Measurements from ENCODE around the gene NECTIN3. TPM values are rescaled to one million over a fixed set of nuclear protein-coding genes. Genes with fewer than 3 reads are reported as not detected.
A peak's percentile ranks its signal among the peaks of the same experiment; 100 is the strongest.

The NECTIN3 gene
- total RNA-seq, 2 experiments from 2014 or later: 10.5 to 11.3 TPM

DNA sequence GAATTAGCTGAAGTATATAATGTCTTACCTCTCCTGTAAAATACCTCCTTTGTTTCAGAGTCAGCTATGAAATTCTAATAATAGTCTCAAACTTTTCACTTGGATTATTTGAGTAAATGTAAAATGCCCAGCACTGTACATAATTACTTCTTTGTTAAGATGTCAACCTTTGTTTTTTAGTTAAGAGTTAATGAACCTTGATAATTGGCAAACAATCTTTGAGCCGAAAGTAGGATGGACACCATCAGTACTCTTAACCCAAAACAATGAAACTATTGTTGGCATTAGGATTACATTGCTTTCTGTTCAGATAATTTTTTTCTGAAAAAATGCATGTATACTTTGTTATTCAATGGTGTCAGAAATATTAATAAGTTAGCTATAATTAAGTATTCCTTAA is 3.0 kb upstream of the NECTIN3 start:
- no peaks in the 10 kb centered on the region for H3K9me3 Mint-ChIP-seq
- CTCF ChIA-PET: interaction anchor here (1.0 kb wide), 1 partner anchor 12 kb away, joined by 4 read pairs; no protein-coding TSS in a partner anchor
- H3K27me3 Mint-ChIP-seq: peaks cover 10% of the 10 kb centered on the region
- H3K4me1 Mint-ChIP-seq (ENCODE audit: low read depth): peaks cover 23% of the 10 kb centered on the region
- intact Hi-C loops (cut with micrococcal nuclease): no loop called here
- POLR2A ChIA-PET: no interaction called here
- H3K36me3 Mint-ChIP-seq: no peaks in the 10 kb centered on the region
- H3K4me3 Mint-ChIP-seq: no peak overlapping the region
- H3K27ac Mint-ChIP-seq: no peak overlapping the region
- no peak for DNase-seq

DNA sequence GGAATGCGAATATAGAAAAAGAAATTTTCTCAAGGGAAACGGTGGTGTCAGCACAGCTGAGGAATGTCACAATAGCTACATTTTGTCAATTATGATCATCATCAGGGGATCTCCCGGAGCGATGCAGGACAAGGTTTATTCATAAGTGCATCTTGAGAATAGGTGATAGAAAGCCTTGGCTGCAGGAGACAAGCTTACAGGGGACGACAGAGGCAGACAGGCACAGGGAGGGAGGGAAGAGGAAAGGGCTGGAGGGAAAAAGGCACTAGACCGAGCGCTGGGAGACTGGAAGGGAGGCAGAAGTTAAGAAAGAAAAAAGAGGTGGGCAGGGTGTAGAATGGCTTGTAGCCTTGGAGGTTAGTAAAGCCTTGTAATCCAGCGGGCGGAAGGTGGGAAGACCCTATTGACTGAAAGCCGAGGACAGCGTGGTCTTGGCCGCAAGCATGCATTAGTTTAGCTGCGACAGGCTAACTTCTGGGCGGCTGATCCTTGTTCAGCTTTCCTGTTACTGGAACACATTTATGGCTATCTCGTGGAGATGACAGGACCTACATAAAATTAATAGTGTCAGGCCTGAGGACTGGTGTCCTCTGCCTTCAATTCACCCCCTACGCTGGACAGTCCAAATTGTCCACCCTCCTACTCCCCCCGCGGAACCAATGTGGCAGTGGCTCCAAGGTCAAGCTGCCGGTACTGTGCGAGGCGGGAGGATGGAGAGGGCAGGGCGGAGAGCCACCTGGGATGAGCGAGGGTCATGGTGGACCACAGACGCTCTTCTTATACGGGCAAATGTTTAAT is 1.4 kb upstream of the NECTIN3 start:
- no peaks in the 10 kb centered on the region for H3K36me3 Mint-ChIP-seq
- H3K9me3 Mint-ChIP-seq: no peaks in the 10 kb centered on the region
- intact Hi-C loops (cut with micrococcal nuclease): loop anchor here (2.0 to 10.0 kb wide), 6 partner anchors 185 to 1335 kb away; partner anchors contain the start of gene ABHD10
- DNase-seq: peak; percentile 12
- CTCF ChIA-PET: interaction anchor here (1.0 to 1.1 kb wide), 2 partner anchors 10 to 469 kb away, joined by 3 read pairs; no protein-coding TSS in a partner anchor
- peaks cover 18% of the 10 kb centered on the region for H3K27me3 Mint-ChIP-seq
- H3K27ac Mint-ChIP-seq: peak overlapping the region; percentile 75
- peak overlapping the region; percentile 91 for H3K4me3 Mint-ChIP-seq
- H3K4me1 Mint-ChIP-seq (ENCODE audit: low read depth): peaks cover 38% of the 10 kb centered on the region
- POLR2A ChIA-PET: interaction anchor here (0.6 kb wide), 1 partner anchor 1803 kb away, joined by 3 read pairs; no protein-coding TSS in a partner anchor

DNA sequence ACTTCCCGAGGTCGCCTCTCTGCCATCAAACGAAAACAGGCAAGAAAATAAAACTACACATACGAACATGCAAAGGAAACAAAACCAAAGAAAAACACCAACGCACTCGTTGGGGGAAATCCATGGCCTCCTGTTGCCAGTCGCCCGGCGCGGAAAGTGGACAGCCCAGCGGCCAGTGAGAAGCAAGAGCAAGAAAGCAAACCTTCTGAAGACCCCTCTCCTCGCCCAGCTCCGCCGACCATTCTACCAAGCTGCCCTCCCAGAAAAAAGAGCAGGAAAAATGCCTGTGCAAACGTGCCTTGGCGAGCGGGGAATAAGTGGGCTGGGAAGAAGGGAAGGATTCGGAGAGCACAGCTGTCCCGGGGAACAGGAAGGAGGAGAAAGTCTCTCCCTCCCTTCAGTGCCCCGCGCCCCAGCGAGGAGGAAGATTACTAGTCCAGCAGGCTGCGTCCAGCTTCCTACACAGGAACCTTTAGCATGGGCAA is 802 bp upstream of the NECTIN3 start:
- intact Hi-C loops (cut with micrococcal nuclease): loop anchor here (1.0 to 10.0 kb wide), 8 partner anchors 184 to 1336 kb away; partner anchors contain the start of gene ABHD10
- Mint-ChIP-seq H3K9me3 (no peaks in the 10 kb centered on the region), H3K36me3 (no peaks in the 10 kb centered on the region), H3K4me1 (ENCODE audit: low read depth) (peaks cover 41% of the 10 kb centered on the region), H3K27ac (peak overlapping the region; percentile 75), H3K27me3 (peaks cover 20% of the 10 kb centered on the region), H3K4me3 (peak overlapping the region; percentile 91)
- ChIA-PET CTCF (interaction anchor here (1.0 kb wide), 1 partner anchor 469 kb away, joined by 3 read pairs; no protein-coding TSS in a partner anchor), POLR2A (interaction anchor here (0.6 kb wide), 1 partner anchor 1804 kb away, joined by 3 read pairs; no protein-coding TSS in a partner anchor)
- peak; percentile 49 for DNase-seq

DNA sequence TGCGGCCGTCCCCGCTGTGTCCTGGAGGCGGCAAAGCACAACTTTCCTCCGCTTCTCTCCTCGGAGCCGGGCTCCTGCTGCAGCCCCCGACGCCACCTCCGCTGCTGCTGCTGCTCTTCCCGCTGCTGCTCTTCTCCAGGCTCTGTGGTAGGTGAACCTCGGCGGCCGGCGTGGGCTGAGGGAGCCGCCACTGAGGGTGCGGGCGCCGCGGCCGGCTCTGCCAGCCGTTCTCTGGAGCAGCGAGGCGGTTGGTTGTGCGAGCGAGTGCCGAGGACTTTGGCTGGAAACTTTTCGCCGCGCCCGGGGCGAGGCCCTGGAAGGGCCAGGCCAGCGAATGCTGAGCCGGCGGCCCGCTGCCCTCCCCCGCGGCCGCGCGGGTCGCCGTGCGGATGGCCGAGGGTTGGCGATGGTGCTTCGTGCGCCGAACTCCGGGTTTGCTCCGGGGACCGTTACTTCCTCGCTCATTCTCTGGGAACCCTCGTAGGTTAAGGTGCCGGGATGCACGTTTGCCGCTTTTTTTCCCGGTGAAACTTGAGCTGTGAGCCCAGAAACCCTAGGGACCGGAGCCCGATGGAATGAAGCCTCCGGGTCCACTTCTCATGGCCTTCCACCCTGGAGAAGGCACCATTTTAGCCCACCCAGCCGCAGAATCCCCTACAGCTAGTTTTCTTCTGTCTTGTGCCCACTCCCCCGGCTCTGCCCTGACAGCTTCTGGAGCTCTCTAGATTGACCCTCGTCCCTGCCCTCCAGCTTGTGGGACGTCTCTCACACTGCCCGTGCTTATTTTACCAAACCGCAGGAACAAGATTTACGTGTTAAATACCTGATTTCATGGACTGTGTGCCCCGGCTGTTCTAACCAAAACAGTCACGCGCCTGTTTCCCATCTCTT is 660 bp downstream of the NECTIN3 start:
- Mint-ChIP-seq H3K4me3 (peak overlapping the region; percentile 91), H3K27me3 (peaks cover 20% of the 10 kb centered on the region), H3K36me3 (no peaks in the 10 kb centered on the region), H3K4me1 (ENCODE audit: low read depth) (peaks cover 41% of the 10 kb centered on the region), H3K9me3 (no peaks in the 10 kb centered on the region), H3K27ac (peak overlapping the region; percentile 14)
- ChIA-PET POLR2A (no interaction called here), CTCF (no interaction called here)
- intact Hi-C loops (cut with micrococcal nuclease): loop anchor here (5.0 to 10.0 kb wide), 4 partner anchors 183 to 1337 kb away; partner anchors contain the start of gene ABHD10
- DNase-seq: peak; percentile 47

DNA sequence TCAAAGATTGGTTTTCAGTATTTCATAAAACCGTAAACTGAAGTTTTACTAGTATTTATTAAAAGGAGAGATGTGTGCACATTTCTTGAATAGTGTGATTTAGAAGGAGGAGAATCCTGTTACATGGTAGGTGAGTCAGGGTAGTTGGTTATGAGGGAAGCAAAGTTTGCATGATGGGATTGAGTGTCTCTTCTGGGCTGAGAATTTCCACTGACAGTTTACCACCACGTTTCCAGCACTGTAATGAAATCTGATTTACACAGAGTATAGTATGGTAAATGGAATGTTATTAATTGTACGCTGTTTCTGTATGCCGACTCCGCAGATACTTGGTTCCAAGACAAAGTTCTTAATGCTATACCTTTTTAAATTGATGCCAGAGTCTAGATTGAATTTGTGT is 1.6 kb downstream of the NECTIN3 start:
- Mint-ChIP-seq H3K27ac (no peak overlapping the region), H3K27me3 (peaks cover 20% of the 10 kb centered on the region), H3K4me1 (ENCODE audit: low read depth) (peaks cover 43% of the 10 kb centered on the region), H3K36me3 (no peaks in the 10 kb centered on the region), H3K4me3 (peak overlapping the region; percentile 91), H3K9me3 (no peaks in the 10 kb centered on the region)
- ChIA-PET POLR2A (interaction anchor here (0.8 kb wide), 1 partner anchor 470 kb away, joined by 4 read pairs; no protein-coding TSS in a partner anchor), CTCF (no interaction called here)
- intact Hi-C loops (cut with micrococcal nuclease): loop anchor here (5.0 to 10.0 kb wide), 4 partner anchors 182 to 1338 kb away; partner anchors contain the start of gene ABHD10
- DNase-seq: no peak

DNA sequence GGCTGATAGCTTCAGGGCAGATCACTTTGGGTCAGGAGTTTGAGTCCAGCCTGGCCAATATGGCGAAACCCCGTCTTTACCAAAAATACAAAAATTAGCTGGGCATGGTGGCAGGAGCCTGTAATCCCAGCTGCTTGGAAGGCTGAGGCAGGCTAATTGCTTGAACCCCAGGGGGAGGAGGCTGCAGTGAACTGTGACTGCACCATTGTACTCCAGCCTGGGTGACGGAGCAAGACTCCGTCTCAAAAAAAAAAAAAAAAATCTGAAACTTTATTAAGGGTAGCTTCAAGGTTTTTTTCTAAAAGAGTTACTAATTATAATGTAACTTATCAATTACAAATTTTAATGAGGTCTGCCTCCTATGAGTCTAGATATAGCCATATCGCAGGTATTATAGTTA is 5.1 kb downstream of the NECTIN3 start:
- no peaks in the 10 kb centered on the region for H3K9me3 Mint-ChIP-seq
- no peak overlapping the region for H3K4me3 Mint-ChIP-seq
- peaks cover 13% of the 10 kb centered on the region for H3K27me3 Mint-ChIP-seq
- POLR2A ChIA-PET: no interaction called here
- DNase-seq: no peak
- H3K27ac Mint-ChIP-seq: no peak overlapping the region
- H3K4me1 Mint-ChIP-seq (ENCODE audit: low read depth): peaks cover 32% of the 10 kb centered on the region
- CTCF ChIA-PET: no interaction called here
- H3K36me3 Mint-ChIP-seq: no peaks in the 10 kb centered on the region
- intact Hi-C loops (cut with micrococcal nuclease): loop anchor here (10.0 kb wide), 3 partner anchors 178 to 1342 kb away; partner anchors contain the start of gene ABHD10

DNA sequence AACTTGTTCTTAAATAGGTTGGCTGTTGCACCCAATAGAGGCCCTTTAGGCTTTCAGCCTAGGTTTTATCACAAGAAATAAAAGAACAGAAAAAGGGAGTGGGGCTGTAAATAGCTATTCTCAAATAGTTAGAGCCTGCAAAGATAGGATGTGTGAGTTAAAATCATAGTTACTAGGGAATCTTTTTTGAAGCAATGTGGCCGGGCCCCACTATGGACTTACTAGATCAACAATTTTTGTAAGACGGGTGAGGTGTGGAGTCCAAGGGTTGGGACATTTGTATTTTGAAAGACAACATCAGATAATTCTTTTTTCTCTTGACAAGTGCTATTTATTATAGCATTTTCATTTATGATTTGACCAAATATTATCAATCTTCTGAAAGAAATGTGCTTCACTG is 5.8 kb downstream of the NECTIN3 start:
- H3K4me3 Mint-ChIP-seq: no peak overlapping the region
- DNase-seq: no peak
- H3K9me3 Mint-ChIP-seq: no peaks in the 10 kb centered on the region
- H3K4me1 Mint-ChIP-seq (ENCODE audit: low read depth): peaks cover 32% of the 10 kb centered on the region
- H3K36me3 Mint-ChIP-seq: no peaks in the 10 kb centered on the region
- H3K27me3 Mint-ChIP-seq: peaks cover 13% of the 10 kb centered on the region
- POLR2A ChIA-PET: no interaction called here
- CTCF ChIA-PET: no interaction called here
- intact Hi-C loops (cut with micrococcal nuclease): loop anchor here (10.0 kb wide), 3 partner anchors 177 to 1343 kb away; partner anchors contain the start of gene ABHD10
- no peak overlapping the region for H3K27ac Mint-ChIP-seq

DNA sequence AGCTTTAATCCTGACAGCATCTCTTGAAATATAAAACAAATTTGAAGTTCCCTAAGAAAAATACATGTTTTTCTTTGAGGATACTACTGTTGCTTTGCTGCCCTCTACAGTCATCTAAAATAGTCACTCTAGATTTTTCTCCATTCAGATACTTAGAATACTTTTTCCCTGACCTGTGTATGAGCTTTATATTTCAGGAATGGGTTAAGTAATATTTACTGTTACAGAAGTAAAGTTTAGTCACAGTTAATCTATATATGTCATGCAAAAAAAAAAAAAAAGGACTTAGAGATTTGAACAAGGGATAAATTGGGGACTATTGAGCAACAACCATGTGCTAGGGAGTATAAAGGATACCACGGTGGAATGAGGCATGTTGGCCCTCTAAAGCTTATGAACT is 8.8 kb downstream of the NECTIN3 start:
- H3K4me1 Mint-ChIP-seq (ENCODE audit: low read depth): peaks cover 4% of the 10 kb centered on the region
- CTCF ChIA-PET: interaction anchor here (0.6 to 1.6 kb wide), 13 partner anchors 10 to 1349 kb away, joined by 3 to 12 read pairs (median 3); no protein-coding TSS in a partner anchor
- DNase-seq: no peak
- peaks cover 2% of the 10 kb centered on the region for H3K27me3 Mint-ChIP-seq
- intact Hi-C loops (cut with micrococcal nuclease): no loop called here
- no peaks in the 10 kb centered on the region for H3K9me3 Mint-ChIP-seq
- no peak overlapping the region for H3K4me3 Mint-ChIP-seq
- no peaks in the 10 kb centered on the region for H3K36me3 Mint-ChIP-seq
- POLR2A ChIA-PET: no interaction called here
- no peak overlapping the region for H3K27ac Mint-ChIP-seq

DNA sequence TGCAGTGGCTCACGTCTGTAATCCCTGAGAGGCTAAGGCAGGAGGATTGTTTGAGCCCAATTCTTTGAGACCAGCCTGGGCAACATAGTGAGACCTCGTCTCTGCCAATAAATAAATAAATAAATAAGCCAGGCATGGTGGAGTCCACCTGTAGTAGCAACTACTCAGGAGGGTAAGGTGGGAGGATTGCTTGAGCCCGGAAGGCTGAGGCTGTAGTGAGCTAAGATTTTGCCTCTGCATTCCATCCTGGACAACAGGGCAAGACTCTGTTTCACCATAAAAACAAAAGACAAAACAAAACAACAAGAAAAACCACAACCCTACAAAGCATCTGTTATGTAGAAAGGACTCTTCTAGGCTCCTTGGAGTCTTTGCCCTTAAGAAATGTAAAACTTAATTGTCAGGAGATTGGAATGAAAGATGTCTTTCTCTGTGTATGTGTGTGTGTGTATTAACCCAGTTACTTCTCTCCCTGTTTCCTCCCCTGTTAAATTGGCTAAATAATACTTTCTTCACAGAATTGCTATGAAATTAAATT is 9.5 kb downstream of the NECTIN3 start:
- Mint-ChIP-seq H3K27me3 (no peaks in the 10 kb centered on the region), H3K27ac (no peak overlapping the region), H3K36me3 (no peaks in the 10 kb centered on the region), H3K9me3 (no peaks in the 10 kb centered on the region), H3K4me3 (no peak overlapping the region), H3K4me1 (ENCODE audit: low read depth) (peaks cover 5% of the 10 kb centered on the region)
- no peak for DNase-seq
- ChIA-PET CTCF (interaction anchor here (0.5 to 1.6 kb wide), 7 partner anchors 13 to 1215 kb away, joined by 3 to 12 read pairs (median 4); no protein-coding TSS in a partner anchor), POLR2A (no interaction called here)
- intact Hi-C loops (cut with micrococcal nuclease): no loop called here

DNA sequence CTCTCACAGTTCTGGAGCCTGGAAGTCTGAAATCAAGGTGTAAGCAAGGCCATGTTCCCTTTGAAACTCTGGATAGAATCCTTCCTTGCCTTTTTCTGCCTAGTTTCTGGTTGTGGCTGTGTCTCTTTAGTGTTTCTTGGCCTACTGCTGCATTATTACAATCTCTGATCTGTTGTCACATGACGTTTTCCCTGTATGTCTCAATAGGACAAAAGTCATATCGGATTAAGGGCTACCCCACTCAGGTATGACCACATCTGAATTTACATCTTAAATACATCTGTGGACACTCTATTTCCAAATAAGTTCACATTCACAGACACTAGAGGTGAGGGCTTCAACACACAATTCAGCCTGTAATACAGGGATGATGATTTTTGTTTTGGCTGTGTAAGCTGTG is 13.3 kb downstream of the NECTIN3 start:
- no peaks in the 10 kb centered on the region for H3K36me3 Mint-ChIP-seq
- peaks cover 12% of the 10 kb centered on the region for H3K4me1 Mint-ChIP-seq (ENCODE audit: low read depth)
- H3K27ac Mint-ChIP-seq: no peak overlapping the region
- no peak for DNase-seq
- ChIA-PET CTCF (no interaction called here), POLR2A (no interaction called here)
- H3K4me3 Mint-ChIP-seq: no peak overlapping the region
- no peaks in the 10 kb centered on the region for H3K27me3 Mint-ChIP-seq
- intact Hi-C loops (cut with micrococcal nuclease): no loop called here
- no peaks in the 10 kb centered on the region for H3K9me3 Mint-ChIP-seq

DNA sequence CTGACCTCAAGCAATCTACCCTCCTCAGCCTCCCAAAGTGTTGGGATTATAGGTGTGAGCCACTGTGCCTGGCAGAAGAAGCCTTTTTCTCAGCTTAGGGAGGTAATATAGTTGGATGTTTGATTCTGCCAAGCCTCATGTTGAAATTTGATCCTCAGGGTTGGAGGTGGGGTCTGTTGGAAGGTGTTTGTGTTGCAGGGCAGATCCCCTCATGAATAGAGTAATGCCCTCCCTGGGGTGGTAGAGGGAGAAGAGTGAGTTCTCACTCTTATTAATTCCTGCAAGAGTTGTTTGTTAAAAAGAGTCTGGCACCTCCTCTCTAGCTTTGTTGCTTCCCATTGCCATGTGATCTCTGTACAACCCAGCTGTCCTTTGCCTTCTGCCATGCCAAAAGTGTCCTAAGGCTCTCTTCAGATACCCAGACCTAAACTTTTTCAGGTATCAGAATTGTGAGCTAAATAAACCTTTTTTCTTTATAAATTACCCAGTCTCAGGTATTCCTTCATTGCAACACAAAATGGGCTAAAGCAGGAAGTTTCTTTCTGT is 16.4 kb downstream of the NECTIN3 start:
- CTCF ChIA-PET: no interaction called here
- Mint-ChIP-seq H3K27ac (no peak overlapping the region), H3K4me1 (ENCODE audit: low read depth) (peaks cover 12% of the 10 kb centered on the region), H3K4me3 (no peak overlapping the region), H3K27me3 (no peaks in the 10 kb centered on the region), H3K36me3 (no peaks in the 10 kb centered on the region), H3K9me3 (no peaks in the 10 kb centered on the region)
- intact Hi-C loops (cut with micrococcal nuclease): no loop called here
- POLR2A ChIA-PET: no interaction called here
- no peak for DNase-seq

Measured in activated CD4-positive, alpha-beta memory T cell treated with anti-CD3 and anti-CD28 coated beads for 36 hours (primary cell).